GM12872 (cell line): Measurements from ENCODE around the gene PPP6R1.

Source experiments
- CTCF ChIP-seq: IDR thresholded peaks from 3 replicates; pipeline ENCODE4 v1.5.1; 2011; ENCODE audit warnings: low read depth, mild to moderate bottlenecking, low read length, moderate library complexity; ENCODE audit not compliant: insufficient read depth

The PPP6R1 gene

GRCh38 chr19:55228403-55229031 is 30.3 kb downstream of the PPP6R1 start, which contains the start of gene TMEM86B:
TMEM86B (minus strand) TSS chr19:55228763; CDS start chr19:55228741, 22 bp downstream.
- TF ChIP-seq CTCF = no peak

DNA sequence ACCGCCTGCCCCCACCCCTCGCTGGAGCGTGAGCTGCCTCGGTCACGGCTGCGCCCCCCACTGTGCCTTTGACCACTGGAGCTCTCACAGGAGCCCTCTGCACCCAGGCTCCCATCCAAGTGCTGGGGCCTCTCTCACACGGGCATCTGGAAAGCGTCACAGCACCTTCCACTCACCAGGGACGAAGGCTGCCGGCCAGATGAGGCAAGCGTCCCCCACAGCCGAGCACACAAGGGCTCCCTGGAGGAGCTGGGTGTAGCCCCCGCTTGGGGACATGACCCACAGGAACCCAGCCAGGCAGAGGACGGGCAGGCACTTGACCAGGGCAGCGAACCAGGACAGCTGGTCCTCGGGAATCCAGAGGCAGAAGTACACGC is 30.8 kb downstream of the PPP6R1 start:
- no peak for TF ChIP-seq CTCF

DNA sequence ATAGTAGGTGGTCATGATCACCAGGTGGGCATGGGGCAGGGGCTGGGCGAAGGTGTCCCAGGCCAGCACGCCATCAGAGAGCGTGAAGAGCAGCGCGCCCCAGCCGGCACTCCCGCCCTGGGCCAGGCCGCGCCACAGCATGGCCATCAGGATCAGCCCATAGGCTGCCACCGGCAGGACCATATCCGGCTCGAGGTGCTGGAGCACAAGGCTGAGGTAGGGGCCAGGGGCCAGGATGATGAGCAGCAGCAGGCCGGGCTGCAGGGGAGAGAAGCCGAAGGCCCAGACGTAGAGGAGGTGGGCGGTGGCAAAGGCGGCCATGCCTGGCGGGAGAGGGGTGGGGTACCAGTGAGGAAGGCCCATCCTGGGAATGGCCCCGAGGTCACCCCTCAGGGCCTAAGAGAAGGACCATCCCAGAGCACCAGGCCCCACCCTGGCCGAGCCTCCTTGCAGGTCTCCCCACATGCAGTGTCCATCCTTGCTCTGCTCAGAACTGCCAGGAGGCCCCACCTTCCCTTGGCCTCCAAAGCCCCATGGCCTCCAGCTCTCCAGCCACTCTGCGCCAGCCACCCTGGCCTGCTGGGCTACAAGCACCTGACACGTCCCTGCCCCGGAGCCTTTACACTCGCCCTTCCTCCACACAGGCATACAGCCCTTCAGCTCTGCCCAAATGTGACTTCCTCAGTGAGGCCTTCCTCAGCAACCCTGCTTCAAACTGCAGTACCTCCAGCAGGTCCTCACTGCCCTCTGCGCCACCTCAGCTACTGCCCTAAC is 31.4 kb downstream of the PPP6R1 start:
- TF ChIP-seq CTCF = no peak

DNA sequence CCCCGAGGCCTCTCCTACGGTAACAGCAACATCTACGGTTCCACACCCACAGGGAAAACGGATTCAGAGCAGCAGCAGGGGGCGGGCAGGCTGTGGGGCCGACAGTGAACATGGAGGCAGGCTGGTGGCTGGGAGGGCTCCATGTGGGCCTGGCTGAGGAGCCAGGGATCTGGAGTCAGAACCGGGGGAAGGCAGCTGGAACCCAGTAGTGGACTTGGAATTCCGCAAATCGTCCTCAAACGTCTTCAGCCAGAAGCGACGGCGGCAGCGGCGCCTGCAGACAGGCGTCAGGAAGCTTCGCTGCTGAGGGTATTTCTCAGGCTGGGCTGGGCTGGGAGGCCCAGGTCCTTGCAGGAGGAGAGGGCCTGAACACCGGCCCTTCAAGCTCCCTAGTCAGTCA is 32.0 kb downstream of the PPP6R1 start:
- TF ChIP-seq CTCF = no peak

- no peak for TF ChIP-seq CTCF
These were observed 32.5 kb downstream of the PPP6R1 start for GRCh38 chr19:55226273-55226672.

DNA sequence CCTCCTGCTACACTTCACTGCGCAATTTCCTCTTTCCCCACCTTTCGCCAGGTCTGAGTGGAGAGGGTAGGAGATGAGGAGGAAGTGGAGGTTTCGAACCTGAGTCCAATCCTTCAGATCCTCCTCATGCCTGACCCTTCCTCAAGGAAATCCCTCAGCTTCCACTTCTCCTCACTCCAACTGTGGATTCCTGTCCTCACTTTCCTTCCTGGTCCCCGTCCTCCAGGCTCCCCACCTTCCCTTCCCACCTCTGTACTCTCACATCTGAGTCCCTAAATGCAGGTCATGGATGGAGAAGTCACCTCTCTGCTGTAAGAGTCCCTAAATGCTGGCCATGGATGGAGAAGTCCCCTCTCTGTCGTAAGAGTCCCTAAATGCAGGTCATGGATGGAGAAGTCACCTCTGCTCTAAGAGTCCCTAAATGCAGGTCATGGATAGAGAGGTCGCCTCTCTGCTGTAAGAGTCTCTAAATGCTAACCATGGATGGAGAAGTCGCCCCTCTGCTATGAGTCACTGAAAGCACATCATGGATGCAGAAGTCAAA is 33.3 kb downstream of the PPP6R1 start:
- TF ChIP-seq CTCF = no peak

- TF ChIP-seq CTCF = no peak
These were observed 34.7 kb downstream of the PPP6R1 start for GRCh38 chr19:55224038-55224665.
